ENCODE results near the gene CAPZA2.
"Not testable (repeated sequence)": the region's sequence is repeated elsewhere in the genome, so short reads cannot be mapped to it uniquely, and the experiment has no call there.

DNA sequence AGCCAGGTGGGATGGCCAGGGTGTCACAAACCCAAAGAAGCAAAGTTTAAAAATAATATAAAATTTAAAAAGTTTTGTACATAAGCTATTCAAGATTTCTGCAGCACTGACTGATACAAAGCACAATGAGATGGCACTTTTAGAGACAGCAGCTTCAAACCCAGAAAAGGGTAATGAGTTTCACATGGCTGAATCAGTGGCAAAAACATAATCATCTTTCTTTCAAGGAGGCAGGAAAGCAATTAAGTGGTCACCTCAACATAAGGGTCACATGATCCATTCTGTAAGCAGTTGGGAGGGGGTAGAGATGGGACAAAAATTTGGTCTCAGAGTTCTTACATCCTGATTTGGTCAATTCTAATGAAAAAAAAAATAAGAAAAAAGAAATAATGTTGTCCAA lies 108.8 kb downstream of the CAPZA2 start:
- TF ChIP-seq EZH2phosphoT487 (IDR thresholded peaks at IDR 0.05; ENCODE audit: insufficient read depth, low read depth); EZH2 (IDR thresholded peaks at IDR 0.05; ENCODE audit: insufficient read depth, poor library complexity, severe bottlenecking): not testable (repeated sequence)
